Measurements from ENCODE around the gene JPH2. TPM values are rescaled to one million over a fixed set of nuclear protein-coding genes. Genes with fewer than 3 reads are reported as not detected.

JPH2 gene
- total RNA-seq, 6 experiments from 2014 or later: 0.09 to 0.31 (median 0.10) TPM; not detected in 1

- intact Hi-C loops (cut with DNase I): loop anchor here in 1 of 2 donors (5.0 kb wide), 1 partner anchor 310 kb away; no protein-coding TSS in a partner anchor
- Histone ChIP-seq H3K9me3 (no peaks in the 10 kb centered on the region), H3K4me3 (no peak overlapping the region), H3K4me1 (no peaks in the 10 kb centered on the region), H3K36me3 (no peaks in the 10 kb centered on the region), H3K27me3 (no peaks in the 10 kb centered on the region), H3K27ac (no peak overlapping the region)
- WGBS (ENCODE audit: insufficient coverage, low coverage, low lambda C conversion rate, missing lambda C conversion rate): 80% methylated on average over 11 of the region's 15 CpGs
- no peak for TF ChIP-seq CTCF (IDR thresholded peaks at IDR 0.05)
- TF ChIP-seq POLR2A (IDR thresholded peaks at IDR 0.05): no peak
- DNase-seq (peak in 1 of 3 donors; percentile 36), ATAC-seq (peak in 1 of 4 donors; percentile 5)
Observed at GRCh38 chr20:44066645-44067606, 120.1 kb downstream of the JPH2 start.

GRCh38 chr20:44065401-44066340 is 121.3 kb downstream of the JPH2 start:
- DNase-seq: peak in 2 of 3 donors; percentile 45 to 46
- Histone ChIP-seq H3K9me3 (no peaks in the 10 kb centered on the region), H3K4me1 (no peaks in the 10 kb centered on the region), H3K27ac (no peak overlapping the region), H3K36me3 (no peaks in the 10 kb centered on the region), H3K27me3 (no peaks in the 10 kb centered on the region), H3K4me3 (no peak overlapping the region)
- 87% methylated on average over 3 of the region's 20 CpGs for WGBS (ENCODE audit: insufficient coverage, low coverage, low lambda C conversion rate, missing lambda C conversion rate)
- peak in 1 of 4 donors; percentile 11 for ATAC-seq
- TF ChIP-seq POLR2A (IDR thresholded peaks at IDR 0.05) (no peak), CTCF (IDR thresholded peaks at IDR 0.05) (no peak)
- intact Hi-C loops (cut with DNase I): loop anchor here in 1 of 2 donors (5.0 kb wide), 1 partner anchor 308 kb away; no protein-coding TSS in a partner anchor

- Histone ChIP-seq H3K27ac (no peak overlapping the region), H3K4me1 (no peaks in the 10 kb centered on the region), H3K36me3 (no peaks in the 10 kb centered on the region), H3K4me3 (no peak overlapping the region), H3K27me3 (no peaks in the 10 kb centered on the region), H3K9me3 (no peaks in the 10 kb centered on the region)
- 96% methylated on average over 5 of the region's 17 CpGs for WGBS (ENCODE audit: insufficient coverage, low coverage, low lambda C conversion rate, missing lambda C conversion rate)
- intact Hi-C loops (cut with DNase I): loop anchor here in 1 of 2 donors (5.0 kb wide), 1 partner anchor 307 kb away; no protein-coding TSS in a partner anchor
- DNase-seq (peak in 1 of 3 donors; percentile 39), ATAC-seq (no peak)
- TF ChIP-seq CTCF (IDR thresholded peaks at IDR 0.05) (no peak), POLR2A (IDR thresholded peaks at IDR 0.05) (no peak)
Observed at GRCh38 chr20:44064501-44065400, 122.2 kb downstream of the JPH2 start.

Other genes starting within 250 kb of the JPH2 start
- 10 to 100 TPM; 13.0 to 20.4 (median 17.3) TPM for gene OSER1, start 23.6 kb upstream of the JPH2 start, total RNA-seq
- gene GDAP1L1, start 60.1 kb upstream of the JPH2 start, total RNA-seq: not detected
- 1 to 10 TPM; 3.6 to 8.0 (median 6.4) TPM for gene FITM2, start 124.0 kb upstream of the JPH2 start, total RNA-seq
- gene R3HDML, start 149.9 kb upstream of the JPH2 start, total RNA-seq: not detected
- gene HNF4A, start 168.5 kb upstream of the JPH2 start, total RNA-seq: 100 to 1,000 TPM; 101 to 255 (median 157) TPM